Panc1 (cell line): ENCODE measurements around the gene GATD1. TPM values are rescaled to one million over a fixed set of nuclear protein-coding genes. Genes with fewer than 3 reads are reported as not detected.

ENCODE experiments used
- ATAC-seq: fragments of 200-7000 bp; cut with Tn5 transposase; 2 replicates; pipeline ENCODE4 v1.9.1; 2020; ENCODE audit warnings: mild to moderate bottlenecking, moderate library complexity
- BruUV-seq: library from RNA; stranded (reverse); fragments of 400-500 nt; replicated peaks from 2 replicates; lab custom pipeline; 2021; lab: Mats Ljungman, UMichigan
- CTCF ChIA-PET: fragments of 300-600 bp; sonication (Branson Sonifier 250); formaldehyde crosslinking; loops from one replicate; lab custom pipeline; 2022; ENCODE audit warnings: antibody characterized with exemption; lab: Charles Lee
- POLR2A ChIA-PET: fragments of 300-600 bp; sonication (Branson Sonifier 250); formaldehyde crosslinking; loops from one replicate; lab custom pipeline; 2022; ENCODE audit warnings: antibody characterized with exemption; lab: Charles Lee
- DNase-seq: peaks from one replicate; pipeline ENCODE4 v3.0.0-alpha.2; 2010; ENCODE audit warnings: low read depth, low spot score
- H3K27ac ChIP-seq: 2 replicates; pipeline ENCODE4 v1.5.1; 2011; ENCODE audit warnings: mild to moderate bottlenecking, low read length, inconsistent platforms
- H3K27me3 ChIP-seq: fragments of 200-500 bp; sonication (Bioruptor generic); 2 replicates; pipeline ENCODE4 v1.6.0; 2014; ENCODE audit warnings: low read length, inconsistent platforms; ENCODE audit not compliant: control insufficient read depth, insufficient read depth
- H3K36me3 ChIP-seq: fragments of 200-500 bp; sonication (Bioruptor generic); 2 replicates; pipeline ENCODE4 v1.5.1; 2014; ENCODE audit warnings: inconsistent platforms, mild to moderate bottlenecking, low read length, moderate library complexity; ENCODE audit not compliant: control insufficient read depth, insufficient read depth
- H3K4me1 ChIP-seq: 2 replicates; pipeline ENCODE4 v1.5.1; 2011; ENCODE audit warnings: inconsistent platforms, mild to moderate bottlenecking, low read length, moderate library complexity; ENCODE audit not compliant: control insufficient read depth, insufficient read depth
- H3K4me3 ChIP-seq, 2 experiments: 2 replicates each; pipeline ENCODE4 v1.5.1; 2011 to 2012; ENCODE audit warnings: low read depth in 2 of 2, low read length in 2 of 2, mild to moderate bottlenecking in 2 of 2, inconsistent platforms in 1 of 2, moderate library complexity in 1 of 2
- H3K9me3 ChIP-seq: fragments of 200-500 bp; sonication (Bioruptor generic); 2 replicates; pipeline ENCODE4 v1.5.1; 2014; ENCODE audit warnings: low read depth, mild to moderate bottlenecking, inconsistent platforms, low read length, moderate library complexity; ENCODE audit not compliant: control insufficient read depth, insufficient read depth
- CTCF ChIP-seq: fragments of 450-650 bp; IDR thresholded peaks from 2 replicates; pipeline ENCODE4 v1.5.1; 2017; ENCODE audit warnings: mild to moderate bottlenecking
- POLR2AphosphoS5 ChIP-seq: IDR thresholded peaks from 2 replicates; pipeline ENCODE4 v1.6.1; 2012; ENCODE audit warnings: mild to moderate bottlenecking, low read depth, low read length, moderate library complexity
- REST ChIP-seq, 2 experiments: IDR thresholded peaks; 2 replicates each; pipeline ENCODE4 v1.6.1; 2011 to 2012; ENCODE audit warnings: low read depth in 2 of 2, control low read depth in 1 of 2, low read length in 1 of 2, mild to moderate bottlenecking in 1 of 2, moderate library complexity in 1 of 2; ENCODE audit not compliant: insufficient read depth in 1 of 2
- SIN3A ChIP-seq: IDR thresholded peaks from 2 replicates; pipeline ENCODE4 v1.6.1; 2012; ENCODE audit warnings: low read depth, mild to moderate bottlenecking, low read length, moderate library complexity, borderline replicate concordance; ENCODE audit not compliant: insufficient read depth
- TCF7L2 ChIP-seq: IDR thresholded peaks from 2 replicates; pipeline ENCODE4 v1.6.1; 2011; ENCODE audit warnings: mild to moderate bottlenecking, low read depth, low read length, inconsistent platforms
- in situ Hi-C: cut with HindIII; loops from 2 replicates; pipeline ENCODE4 v1.10.0; 2016; ENCODE audit warnings: low sequenced_read_pairs, low pct_unique_long_range_greater_than_20kb
- intact Hi-C: fragments of 100-400 bp; cut with micrococcal nuclease; formaldehyde crosslinking; loops from one replicate; pipeline ENCODE4 v1.10.0; 2022; ENCODE audit not compliant: unreplicated experiment
- total RNA-seq: library from RNA; stranded (reverse); gene quantifications from one replicate; pipeline ENCODE4 v1.2.1, GENCODE V29; 2021; ENCODE audit not compliant: unreplicated experiment

The GATD1 gene
- total RNA-seq, 1 experiment from 2014 or later: 229 TPM

GRCh38 chr11:778976-779954 lies 2.0 kb upstream of the GATD1 start:
- BruUV-seq: TSS peak; percentile 51
- POLR2A ChIA-PET: no interaction called here
- no peak overlapping the region for H3K4me3 ChIP-seq
- CTCF ChIA-PET: no interaction called here
- TF ChIP-seq POLR2AphosphoS5 (no peak; the same call in 1 of the 2 replicates), CTCF (no peak; the same call in 1 of the 2 replicates), TCF7L2 (no peak), SIN3A (no peak), REST (IDR thresholded peaks at IDR 0.05; ENCODE audit: insufficient read depth in 1 of 2, low read depth in 2 of 2, low read length in 1 of 2) (no peak)
- in situ Hi-C loops: no loop called here
- peaks cover 31% of the 10 kb centered on the region for H3K4me1 ChIP-seq
- H3K9me3 ChIP-seq: no peaks in the 10 kb centered on the region
- DNase-seq: no peak
- H3K27me3 ChIP-seq: no peaks in the 10 kb centered on the region
- no peak for ATAC-seq
- intact Hi-C loops: no loop called here
- peaks cover 2% of the 10 kb centered on the region; the same call in 1 of the 2 replicates for H3K36me3 ChIP-seq
- no peak overlapping the region; the same call in 1 of the 2 replicates for H3K27ac ChIP-seq

GRCh38 chr11:776561-777287 lies 563 bp downstream of the GATD1 start:
- H3K36me3 ChIP-seq: no peaks in the 10 kb centered on the region
- no peaks in the 10 kb centered on the region for H3K27me3 ChIP-seq
- peak overlapping the region; percentile 93 for H3K27ac ChIP-seq
- no peaks in the 10 kb centered on the region for H3K9me3 ChIP-seq
- ChIA-PET CTCF (no interaction called here), POLR2A (interaction anchor here (1.0 kb wide), 1 partner anchor 129 kb away, joined by 3 read pairs; no protein-coding TSS in a partner anchor)
- no peak for TF ChIP-seq CTCF
- 0 out of 2 replicates have a peak, but pooled peaks have one; percentile 8 for TF ChIP-seq POLR2AphosphoS5
- TF ChIP-seq REST (IDR thresholded peaks at IDR 0.05; ENCODE audit: insufficient read depth in 1 of 2, low read depth in 2 of 2, low read length in 1 of 2): no peak
- ATAC-seq: peak; percentile 72
- in situ Hi-C loops (no loop called here), intact Hi-C loops (no loop called here)
- TSS peak; percentile 92 for BruUV-seq
- peaks cover 43% of the 10 kb centered on the region for H3K4me1 ChIP-seq
- H3K4me3 ChIP-seq: peak overlapping the region; percentile 89 to 96
- no peak for DNase-seq
